Endometrium (tissue), 2 donors: ENCODE data around the gene THADA.

Source experiments
- FAIRE-seq: peaks from 2 replicates; lab custom pipeline; 2012; peaks lifted over from hg19 to GRCh38; lab: Jason Lieb, UNC
- donor health status: control.
- donor health status: control.

Gene THADA

DNA sequence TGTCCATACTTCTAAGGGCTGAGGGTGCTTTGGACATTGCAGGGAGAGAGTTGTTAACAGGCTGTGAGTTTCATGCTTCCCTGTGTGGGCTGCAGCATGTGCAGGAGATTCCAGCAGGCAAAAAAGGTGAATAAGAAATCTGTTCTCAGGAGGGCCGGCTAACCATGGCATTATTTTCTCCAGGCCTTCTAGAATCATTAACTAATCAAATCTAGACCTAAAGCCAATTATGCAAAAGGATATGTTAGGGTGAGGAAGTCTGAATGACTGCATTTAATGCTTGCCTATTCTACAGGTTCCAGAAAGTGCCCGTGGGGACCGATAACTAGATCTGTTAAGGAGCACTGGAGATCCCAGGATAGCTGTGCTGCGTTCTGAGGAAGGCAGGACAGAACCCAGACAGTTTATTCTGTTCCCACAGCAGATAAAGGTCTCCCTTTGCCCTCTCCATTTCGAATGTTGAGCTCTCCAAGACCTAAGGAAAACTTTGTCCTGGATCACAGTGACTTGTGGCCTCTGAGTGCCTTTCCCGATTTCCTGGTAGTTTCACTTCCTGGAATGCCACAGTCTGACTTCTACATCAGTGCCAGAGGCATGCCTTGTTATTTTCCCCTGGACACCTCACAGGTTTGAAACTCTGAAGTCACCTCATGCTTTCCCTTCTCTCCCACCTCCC is 319.4 kb downstream of the THADA start:
- FAIRE-seq: no peak

DNA sequence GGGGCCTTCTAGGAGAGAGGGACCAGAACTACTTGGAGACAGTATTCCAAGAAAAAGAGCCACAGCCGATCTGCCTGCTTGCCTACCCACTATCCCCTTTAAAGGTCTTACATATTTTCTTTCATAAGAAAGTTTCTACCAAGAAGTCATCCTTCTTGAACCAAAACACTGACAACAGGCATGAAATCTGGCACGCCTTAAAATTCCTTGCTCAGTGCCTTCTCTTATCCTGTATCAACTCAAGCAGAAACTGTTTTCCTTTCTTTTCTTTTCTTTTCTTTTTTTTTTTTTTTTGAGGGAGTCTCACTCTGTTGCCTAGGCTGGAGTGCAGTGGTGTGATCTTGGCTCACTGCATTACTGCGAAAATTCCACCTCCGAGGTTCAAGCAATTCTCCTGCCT is 321.1 kb downstream of the THADA start:
- FAIRE-seq: no peak

DNA sequence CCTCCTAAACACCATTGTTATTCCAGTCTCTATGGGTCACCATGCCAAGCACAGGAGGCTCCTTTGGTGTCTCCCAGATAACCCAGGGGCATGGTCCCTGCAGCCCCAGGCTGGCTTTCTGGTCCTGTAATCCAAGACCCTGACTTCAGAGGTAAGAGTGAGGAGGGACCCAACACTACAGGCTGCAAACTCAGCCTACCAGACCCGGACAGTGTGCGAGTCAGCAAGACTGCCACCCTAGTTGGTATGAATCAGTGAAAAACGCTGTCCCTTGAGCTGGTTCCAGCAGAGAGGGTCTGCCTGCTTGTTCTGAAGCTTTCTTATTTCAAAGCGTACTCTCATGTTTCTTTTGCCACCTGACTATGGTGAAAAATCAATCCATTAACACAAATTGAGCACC is 321.8 kb downstream of the THADA start:
- no peak for FAIRE-seq

DNA sequence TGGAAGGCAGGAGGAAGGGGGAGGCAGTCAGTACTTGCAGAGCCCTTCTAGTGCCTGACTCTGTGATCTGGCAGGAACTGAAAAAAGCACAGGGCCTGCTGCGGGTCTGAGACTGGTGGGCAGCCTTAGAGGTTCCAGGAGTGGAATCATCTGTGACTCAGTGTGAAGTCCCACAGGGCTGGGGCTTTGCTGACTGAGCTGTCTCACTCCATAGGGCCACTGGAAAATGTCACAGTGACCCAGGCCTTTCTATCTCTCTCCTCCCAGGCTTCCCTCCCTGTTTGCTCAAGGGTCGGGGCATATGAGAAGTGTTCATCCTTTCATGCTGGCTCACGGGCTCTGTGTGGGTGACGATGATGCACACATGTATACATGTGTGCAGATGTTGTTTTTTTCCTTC is 322.3 kb downstream of the THADA start:
- peak; percentile 12 for FAIRE-seq

DNA sequence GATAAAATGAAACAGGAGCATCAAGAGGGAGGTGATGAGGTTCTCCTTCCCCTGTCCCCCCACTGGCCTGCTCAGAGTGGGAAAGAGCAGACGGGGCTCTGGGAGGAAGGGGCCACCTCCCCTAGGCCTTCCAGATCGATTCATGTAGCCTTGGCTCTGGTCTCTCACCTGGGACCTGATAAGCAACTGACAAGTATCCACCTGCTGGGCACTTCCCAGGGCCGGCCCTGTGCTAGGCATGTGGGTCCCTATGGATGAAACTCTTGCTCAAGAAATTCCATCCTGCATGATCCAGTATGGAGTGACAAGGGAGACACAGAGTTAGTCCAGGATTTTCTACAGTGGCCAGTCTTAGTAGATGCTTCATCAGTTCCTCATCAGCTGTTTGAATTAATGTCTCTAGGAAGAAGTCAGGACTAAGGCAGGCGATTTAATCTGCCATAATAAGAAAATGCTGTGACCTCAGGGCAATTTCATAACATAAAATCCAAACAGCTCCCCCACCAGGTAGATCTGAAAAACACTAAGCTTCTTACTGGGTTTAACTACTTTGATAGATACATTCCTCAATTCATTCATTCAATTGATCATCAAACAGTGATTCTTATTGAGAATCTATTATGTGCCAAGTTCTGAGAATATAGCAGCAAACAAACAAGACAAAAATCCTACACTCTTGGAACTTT is 324.8 kb downstream of the THADA start:
- FAIRE-seq: no peak

DNA sequence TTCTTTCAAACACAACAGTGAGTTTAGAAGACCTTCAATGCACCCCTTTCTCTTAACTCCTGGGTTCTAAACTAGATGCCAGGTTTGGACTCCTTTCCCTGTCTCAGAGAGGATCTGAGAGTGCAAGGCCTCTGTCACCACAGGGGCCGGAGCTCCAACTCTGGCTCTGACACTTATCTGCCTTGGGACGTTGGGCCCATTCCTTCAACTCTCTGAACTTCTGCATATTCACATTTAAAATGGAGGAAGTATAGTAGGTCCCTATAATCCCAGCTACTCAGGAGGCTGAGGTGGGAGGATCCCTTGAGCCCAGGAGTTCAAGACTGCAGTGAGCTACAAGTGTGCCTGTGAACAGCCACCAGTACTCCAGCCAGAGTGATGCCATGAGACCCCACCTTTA is 325.4 kb downstream of the THADA start:
- no peak for FAIRE-seq

DNA sequence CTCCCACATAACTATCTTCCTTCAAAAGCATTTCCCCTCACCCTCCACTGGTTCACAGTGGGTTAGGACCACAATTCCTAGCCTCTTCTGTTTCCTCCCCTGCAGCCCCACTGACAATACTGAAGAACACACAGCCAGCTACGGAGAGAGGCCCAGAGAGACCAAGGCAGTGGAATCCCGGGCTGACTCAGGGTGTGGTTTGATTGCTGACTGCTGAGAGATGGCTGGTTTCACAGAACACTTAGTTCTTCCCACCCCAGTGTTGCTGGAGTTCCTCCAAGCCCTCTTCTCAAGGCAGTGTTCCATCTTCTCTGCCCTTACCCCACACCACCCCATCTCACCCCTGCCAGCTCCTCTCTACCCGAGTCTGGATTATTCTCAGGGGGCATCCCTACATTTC is 326.1 kb downstream of the THADA start:
- no peak for FAIRE-seq

DNA sequence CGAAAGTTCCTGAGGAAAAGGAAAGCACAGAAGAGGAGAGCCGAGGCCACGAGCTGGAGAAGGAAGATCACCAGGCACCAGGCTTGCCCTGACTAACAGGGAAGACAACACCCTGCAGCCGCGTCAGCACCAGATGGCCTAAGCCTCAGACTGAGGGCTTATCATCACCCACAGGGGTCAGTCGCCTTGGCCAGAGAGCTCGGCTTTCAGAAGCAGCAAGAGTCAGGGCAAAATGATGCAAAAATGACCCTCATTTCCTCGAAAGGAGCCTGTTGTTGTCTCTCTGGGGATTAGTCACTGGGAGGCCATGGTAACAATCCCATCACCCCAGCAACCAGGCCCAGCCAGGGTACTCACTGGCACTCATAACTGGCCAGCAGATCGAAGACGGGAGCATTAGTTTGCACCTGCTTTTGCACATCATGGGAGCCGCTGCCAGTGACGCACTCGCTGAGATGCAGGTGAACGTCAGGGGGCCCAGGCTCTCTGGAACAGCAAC is 326.7 kb downstream of the THADA start:
- FAIRE-seq: no peak

DNA sequence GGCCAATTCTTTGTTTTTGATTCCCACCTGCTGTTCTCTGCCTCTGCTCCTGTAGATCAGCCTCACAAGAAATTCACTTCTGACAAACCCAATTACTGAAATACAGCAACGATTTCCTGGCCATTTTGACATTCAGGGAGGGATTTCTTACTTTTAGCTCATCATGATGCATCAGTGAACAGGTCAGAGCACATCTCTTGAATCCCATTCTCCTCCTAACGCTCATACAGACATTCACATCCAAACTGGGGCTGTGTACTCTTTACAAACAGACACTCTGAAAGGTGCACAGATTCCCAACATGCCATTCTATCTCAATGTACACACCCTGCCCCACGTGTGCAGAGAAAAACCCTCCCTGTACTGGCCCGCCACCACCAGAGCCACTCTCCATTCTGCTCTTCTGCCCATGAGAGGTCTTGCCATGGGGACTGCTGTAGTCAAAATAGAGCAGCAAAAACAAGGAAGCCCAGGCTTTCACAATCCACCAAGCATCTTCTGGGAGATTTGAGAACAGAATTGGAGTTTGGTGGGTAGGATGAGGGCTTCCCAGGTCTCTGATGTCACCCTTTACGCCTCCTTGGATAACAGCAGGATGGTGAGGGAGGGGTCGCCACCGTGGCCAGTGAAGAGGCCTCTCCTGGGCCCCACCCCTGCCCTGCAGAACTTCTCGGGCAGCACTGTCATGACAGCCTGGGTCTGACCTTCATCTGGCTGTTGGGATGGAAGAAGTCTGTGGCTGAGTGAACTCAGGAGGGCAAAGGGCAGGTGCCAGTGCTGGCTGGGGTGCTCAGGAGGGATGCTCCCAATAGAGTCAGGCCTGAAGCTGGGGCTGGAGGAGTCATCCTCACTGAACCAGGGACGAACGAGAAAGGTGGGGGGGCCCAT is 327.5 kb downstream of the THADA start:
- no peak for FAIRE-seq

DNA sequence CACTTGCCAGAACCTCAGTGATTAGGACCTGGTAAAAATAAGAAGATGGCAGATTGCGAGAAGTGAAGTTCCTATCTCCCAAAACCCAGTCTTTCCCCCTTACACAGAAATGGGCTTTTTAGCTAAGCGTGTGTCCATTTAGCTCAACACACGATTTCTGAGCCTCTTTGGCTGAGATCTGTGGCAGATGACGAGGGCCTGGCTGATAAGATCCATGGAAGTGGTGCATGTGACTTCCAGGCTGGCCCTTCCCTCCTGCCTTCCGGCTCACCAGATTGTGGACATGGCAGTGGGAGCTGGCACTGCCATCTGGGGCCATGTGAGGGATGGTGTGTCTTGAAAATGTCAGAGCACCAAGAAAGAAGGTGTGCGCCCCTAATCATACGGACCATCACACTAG is 328.5 kb downstream of the THADA start:
- no peak for FAIRE-seq

DNA sequence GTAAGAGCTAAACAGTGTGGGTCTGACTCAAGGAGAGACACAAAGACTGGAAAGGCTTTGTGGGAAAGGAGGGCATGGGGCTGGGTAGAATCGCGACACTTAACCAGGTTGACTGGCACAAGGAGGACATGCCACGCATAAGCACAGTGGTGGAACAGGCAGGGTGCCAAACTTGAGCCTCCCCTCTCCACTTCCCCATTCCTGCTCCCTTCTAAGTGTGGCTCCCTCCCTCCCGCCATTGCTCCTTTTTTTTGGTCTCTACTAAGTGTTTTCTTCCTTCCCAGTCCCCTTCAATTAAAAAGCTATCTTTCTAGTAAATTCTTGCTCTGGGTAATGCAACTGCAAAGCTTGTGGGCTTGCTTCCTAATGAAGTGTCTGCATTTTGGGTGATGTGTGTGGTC is 329.1 kb downstream of the THADA start:
- FAIRE-seq: no peak

DNA sequence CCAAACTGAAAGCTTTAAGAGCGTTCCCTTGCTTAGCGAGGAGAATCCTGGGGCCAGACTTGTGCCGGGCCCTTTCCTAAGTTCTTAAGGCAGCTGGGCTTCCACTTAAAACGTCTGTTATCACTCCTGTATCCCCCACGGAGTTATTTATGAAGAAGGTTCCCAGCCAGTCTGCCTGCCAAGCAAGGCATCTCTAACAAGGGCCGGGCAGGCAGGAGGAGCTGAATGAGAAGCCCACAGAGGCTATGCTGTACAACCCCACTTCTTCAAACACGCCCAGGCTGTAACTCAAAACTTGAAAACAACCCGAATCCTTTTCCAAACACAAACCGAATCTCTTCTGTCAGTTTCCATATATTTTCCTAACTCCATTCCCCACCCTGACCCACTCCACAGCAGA is 330.4 kb downstream of the THADA start:
- FAIRE-seq: no peak

DNA sequence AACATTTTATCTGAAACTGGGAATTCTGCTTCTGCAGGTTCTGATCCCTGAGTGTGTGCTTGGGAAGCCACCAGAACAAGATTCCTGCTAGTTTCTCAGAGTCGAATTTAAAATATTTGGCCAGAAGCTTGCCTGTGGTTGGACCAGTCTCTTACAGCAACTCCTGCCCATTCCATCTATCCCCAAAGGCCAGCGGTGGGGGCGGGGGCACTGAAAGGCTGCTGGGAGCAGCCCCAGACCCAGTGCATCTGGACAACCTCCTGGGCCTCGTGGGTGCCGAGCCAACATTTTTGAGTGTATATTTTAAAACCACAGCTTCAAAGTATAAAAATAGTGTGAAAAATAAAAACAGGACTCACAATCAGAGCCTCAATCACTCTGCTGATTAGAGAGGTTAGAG is 330.8 kb downstream of the THADA start:
- FAIRE-seq: no peak

DNA sequence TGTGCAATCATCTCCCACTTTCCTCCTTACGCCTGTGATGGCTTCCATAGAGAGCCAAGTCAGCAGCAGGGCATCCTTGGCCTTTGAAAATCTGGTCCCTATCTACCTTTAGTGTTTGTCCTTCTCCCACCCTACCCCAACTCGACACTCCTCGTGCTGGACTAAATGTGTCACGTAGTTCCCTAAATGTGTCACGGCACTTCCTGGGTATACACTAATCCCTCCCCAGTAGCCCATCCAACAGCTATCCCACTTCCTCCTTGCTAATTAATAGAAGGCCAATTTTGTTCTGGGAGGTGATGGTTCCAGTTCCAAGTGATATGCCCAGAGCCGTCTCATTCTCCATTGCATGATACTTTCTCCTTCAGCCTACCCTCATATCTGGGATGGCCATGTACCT is 332.9 kb downstream of the THADA start:
- FAIRE-seq: no peak

DNA sequence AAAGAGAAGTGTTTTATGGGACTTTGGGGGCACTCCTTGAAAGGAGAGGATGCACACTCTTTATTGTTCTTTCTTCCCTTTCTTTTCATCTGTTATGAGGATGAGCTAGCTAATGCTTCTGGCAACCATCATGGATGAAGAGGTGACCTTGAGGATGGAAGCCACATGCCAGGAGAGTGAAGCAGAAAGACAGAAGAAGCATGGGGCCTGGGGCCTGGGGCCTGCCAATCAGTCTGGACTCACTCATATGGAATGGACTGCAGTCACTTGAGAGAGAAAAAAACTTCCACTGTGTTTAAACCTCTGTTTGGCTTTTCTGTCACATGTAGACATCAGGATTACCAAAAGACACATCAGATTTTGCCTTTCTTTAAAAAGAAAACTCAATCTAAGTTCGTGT is 333.6 kb downstream of the THADA start:
- no peak for FAIRE-seq

DNA sequence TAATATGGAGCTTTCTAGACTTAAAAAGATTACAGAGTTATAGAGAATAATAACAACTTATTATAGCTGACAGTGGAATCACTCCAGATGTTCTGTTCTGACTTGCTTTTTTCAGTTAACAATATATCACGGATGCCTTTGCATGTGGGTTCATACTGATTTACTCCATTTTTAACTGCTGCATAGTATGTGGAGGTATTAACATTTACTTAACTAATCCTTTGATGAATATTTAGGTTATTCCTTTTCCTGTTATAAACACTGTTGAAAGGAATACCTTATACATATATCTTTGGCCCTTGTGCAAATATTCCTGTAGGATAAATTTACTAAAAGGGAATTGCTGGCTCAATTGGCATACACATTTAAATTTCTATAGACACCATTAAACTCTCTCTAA is 336.3 kb downstream of the THADA start:
- no peak for FAIRE-seq

DNA sequence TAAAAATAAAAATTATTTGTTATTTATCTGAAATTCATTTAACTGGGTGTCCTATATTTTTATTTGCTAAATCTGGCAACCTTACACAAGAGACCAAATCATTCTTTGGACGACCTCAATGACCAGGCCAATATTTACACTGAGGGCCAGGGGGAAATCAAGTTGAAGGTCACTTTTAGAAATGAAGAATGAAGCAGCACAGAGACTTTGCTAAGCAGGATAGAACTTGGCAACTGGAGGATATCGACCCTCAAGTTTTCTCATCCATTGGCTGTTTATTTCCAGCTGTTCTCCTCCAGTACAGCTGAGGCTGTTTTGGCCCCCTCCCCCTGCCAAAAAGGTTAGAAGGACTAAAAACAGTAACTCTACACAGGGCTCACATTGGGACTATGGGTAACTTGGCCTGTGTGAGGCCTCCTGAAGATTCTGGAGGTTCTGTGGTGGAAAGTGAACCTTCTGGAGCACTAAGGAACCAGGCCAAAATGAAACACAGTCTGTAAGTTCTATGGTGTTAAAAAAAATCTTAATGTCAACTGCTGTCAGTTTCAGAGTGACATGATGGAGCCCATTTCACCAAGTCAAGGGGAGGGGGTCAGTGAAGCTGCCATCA is 337.2 kb downstream of the THADA start:
- FAIRE-seq: no peak

DNA sequence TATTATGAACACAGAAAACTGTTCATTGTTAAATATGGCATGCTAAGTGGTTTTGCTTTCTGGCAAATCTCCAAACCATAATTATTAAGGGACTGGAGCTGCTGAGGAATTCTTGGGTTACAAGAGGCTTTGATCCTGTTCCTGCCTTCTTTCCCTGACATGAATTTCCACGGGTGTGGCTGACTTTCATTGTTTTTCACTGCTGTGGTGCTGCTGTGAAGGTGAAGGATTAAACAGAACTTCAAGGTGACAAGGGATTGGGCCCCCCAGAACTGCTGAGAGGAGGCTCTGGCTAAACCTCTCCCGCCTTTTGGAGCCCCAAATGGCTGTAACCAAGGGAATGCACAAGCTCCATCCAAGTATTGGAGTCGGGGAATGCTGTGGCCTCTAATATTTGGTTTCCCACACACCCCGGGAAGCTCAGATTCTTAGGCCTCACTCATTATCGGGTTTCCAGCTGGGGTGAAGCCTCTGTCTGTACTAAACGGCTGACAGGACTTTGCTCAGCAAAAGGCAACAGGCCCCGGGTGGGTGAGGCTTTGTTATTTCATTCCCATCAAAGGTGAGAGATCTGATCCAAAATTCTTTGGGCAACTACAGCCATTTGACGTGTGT is 340.4 kb downstream of the THADA start:
- FAIRE-seq: no peak

DNA sequence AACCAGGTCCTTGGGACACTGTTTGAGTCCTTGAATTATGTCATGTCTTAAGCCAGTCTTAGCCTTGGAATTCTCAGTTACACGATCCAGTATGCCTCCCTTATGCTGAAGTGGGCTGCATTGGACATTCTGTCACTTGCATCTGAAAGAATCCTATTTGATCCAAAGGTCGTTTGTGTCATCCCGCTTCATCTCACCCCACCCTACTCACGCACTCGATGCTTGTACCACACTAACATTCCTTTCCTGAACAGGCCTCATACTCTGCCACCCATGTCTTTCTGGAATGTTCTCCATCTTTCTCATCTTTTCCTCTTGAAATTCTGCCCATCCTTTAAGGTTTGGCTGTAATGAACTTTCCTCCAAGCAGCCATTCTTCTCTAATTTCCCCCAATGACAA is 341.5 kb downstream of the THADA start:
- FAIRE-seq: no peak

DNA sequence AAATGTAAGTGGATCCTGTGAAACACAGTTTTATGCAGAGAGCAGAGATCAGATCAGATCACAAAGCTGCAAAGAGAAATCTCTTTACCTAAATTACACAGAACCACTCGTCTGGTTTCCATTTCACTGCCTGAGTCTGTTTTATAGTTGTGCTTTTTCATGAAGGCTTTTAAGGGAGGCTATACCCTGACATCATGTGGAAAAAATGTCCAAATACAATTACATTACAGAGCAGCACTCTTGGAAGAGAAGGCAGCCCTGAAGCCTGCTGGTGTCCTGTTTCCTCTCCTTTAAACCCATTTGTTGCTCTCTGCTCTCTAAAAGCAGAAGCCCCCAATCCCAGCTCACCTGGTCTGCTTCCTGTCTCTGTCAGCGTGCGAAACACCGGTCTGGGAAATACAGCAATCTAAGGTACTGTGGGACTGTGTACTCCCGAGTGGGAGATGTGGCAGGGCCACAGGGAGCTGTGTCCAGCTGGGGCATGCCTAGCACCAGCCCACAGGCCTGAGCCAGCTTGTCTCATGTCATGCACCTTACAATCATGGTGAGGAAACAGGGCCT is 344.6 kb downstream of the THADA start:
- peak; percentile 79 for FAIRE-seq

DNA sequence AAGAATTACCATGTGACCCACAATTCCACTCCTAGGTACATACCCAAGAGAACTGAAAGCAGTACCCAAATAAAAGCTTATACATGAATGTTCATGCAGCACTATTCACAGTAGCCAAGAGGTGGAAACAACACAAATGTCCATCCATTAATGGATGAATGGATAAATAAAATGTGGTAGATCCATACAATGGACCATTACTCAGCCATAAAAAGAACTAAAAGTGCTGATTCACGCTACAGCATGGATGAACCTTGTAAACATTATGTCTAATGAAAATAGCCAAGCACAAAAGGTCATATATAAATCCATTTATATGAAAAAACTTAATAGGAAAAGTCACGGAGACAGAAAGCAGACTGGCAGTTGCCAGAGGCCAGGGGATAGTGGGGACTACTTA is 345.8 kb downstream of the THADA start:
- FAIRE-seq: no peak

DNA sequence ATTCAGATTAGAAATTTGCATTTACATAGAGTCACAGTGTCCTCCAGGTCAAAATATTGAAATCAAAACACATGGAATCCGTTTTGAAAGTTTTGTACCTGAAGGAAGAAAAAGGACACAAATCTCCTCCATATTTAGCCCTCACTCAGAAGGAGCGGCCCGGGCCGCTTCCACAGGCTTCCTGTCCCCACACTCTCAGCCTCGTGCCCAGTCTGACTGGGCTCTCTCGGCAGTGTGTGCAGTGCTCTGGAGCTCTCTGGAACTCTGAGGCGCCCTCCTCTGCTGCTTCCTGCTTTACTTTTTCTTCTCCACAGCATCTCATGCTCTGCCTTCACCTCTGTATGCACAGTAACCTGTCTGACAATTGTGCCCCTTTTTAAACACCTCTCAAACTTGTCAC is 347.2 kb downstream of the THADA start:
- FAIRE-seq: no peak
